ENCODE data around the gene CIPC.
A peak's percentile ranks its signal among the peaks of the same experiment; 100 is the strongest.

CIPC gene

DNA sequence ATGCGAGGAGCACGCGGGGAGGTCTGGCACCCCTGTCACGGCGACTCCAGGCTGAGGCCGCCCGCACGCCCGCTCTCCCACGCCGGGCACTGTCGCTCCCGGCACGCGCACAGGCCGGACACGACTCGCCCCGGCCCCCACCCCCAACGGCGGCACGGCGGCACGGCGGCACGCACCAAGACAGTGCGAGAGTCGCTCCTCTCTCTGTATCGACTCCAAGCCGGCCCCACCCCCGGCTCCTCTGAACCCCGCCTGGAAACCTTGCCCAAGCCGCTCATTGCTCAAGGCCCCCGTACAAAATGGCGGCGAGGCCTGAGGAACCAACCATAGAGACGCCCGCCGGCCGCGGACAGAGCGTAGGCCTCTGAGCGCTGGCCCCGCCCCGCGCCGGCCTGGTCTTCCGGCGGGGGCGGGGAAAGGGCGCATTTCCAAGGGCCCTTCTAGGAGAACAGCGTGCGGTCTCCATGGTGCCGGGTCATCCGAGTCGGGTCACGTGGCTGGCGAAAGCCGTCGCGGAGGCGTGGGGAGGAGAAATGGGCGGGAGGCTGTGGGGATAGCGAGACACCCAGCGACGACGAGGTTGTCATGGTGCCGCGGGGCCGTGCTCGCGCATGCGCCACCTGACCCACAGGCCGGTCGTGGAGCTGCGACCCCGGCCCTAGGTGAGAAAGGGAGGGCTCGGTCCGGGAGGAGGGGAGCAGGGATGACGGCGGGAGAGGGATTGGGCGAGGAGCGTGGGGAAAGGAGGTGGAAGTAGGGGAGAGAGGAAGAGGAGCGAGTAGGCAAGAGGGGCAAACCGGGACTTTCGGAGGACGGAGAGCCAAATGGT is at the start of gene CIPC:
Gene CIPC (plus strand): TSS at position 559 of the 829 bp plus-strand sequence. CDS start 7,451 bp downstream, outside the sequence.
- Histone ChIP-seq H3K9me3 (ENCODE audit: insufficient read depth, low read length) (no peaks in the 10 kb centered on the region), H3K4me1 (ENCODE audit: insufficient read depth, insufficient read length) (no peaks in the 10 kb centered on the region), H3K9ac (ENCODE audit: insufficient read length, low read depth) (peak within 1 kb of the TSS; percentile 97), H3K36me3 (ENCODE audit: insufficient read depth, insufficient read length, low read length) (no peaks in the 10 kb centered on the region), H3K4me3 (ENCODE audit: insufficient read length, low read depth) (peak within 1 kb of the TSS; percentile 96), H3K27me3 (ENCODE audit: insufficient read depth, insufficient read length) (no peaks in the 10 kb centered on the region)
- TF ChIP-seq SUZ12 (IDR thresholded peaks at IDR 0.05; ENCODE audit: extremely low read depth, insufficient read depth, insufficient read length) (no peak), YY1 (IDR thresholded peaks at IDR 0.05; ENCODE audit: insufficient read depth, insufficient read length) (peak; percentile 68)
- peak; percentile 95 for DNase-seq (ENCODE audit: low read depth, low spot score)

- TF ChIP-seq ZNF274 (IDR thresholded peaks at IDR 0.05; ENCODE audit: low read depth, low read length) (no peak), YY1 (IDR thresholded peaks at IDR 0.05; ENCODE audit: insufficient read depth, insufficient read length) (no peak), SUZ12 (IDR thresholded peaks at IDR 0.05; ENCODE audit: extremely low read depth, insufficient read depth, insufficient read length) (no peak)
- H3K4me3 ChIP-seq (ENCODE audit: insufficient read length, low read depth) = no peak overlapping the region
- H3K4me1 ChIP-seq (ENCODE audit: insufficient read depth, insufficient read length) = peaks cover 4% of the 10 kb centered on the region
- H3K9me3 ChIP-seq (ENCODE audit: insufficient read depth, low read length) = peaks cover 4% of the 10 kb centered on the region; the same call in 1 of the 2 replicates
- H3K9ac ChIP-seq (ENCODE audit: insufficient read length, low read depth) = peak overlapping the region; percentile 10
- no peaks in the 10 kb centered on the region for H3K27me3 ChIP-seq (ENCODE audit: insufficient read depth, insufficient read length)
- no peak for DNase-seq (ENCODE audit: low read depth, low spot score)
- no peaks in the 10 kb centered on the region for H3K36me3 ChIP-seq (ENCODE audit: insufficient read depth, insufficient read length, low read length)
Observed at GRCh38 chr14:77051116-77051515, 46.9 kb upstream of the CIPC start.

DNA sequence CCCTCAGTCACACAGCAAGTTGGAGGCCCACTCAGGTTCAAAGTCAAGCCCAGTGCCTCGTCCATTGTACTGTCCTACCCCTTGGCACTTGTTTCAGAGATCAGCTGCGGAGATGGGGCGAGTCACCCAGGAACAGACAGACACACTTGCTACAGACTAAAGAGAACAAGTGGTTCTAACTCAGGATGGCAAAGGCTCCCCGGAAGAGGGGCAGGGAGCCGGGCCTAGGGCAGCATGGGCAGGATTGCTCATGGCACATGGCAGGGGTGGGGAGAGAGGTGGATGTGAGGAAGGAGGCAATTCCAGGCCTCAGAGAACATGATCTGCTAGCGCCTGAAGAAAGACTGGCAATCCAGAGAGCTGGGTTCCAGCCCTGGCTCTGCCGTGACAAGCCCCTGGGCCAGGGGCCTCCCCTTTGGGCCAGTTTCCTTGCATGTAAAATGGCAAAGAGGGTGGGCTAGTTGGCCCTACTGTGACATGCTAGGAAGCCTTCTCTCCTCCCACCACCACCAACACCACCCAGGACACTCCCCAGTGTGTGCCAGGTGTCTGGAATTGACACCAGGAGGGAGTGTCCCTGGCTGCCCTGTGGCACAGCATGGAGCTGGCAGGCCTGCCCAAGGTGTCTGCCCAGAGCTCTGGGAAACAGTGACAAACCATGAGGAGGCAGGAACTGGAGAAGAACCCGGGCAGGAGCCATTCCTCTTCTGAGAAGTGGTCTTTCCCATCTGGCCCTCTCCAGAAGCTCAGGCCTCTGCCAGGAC is 45.6 kb upstream of the CIPC start:
- TF ChIP-seq SUZ12 (IDR thresholded peaks at IDR 0.05; ENCODE audit: extremely low read depth, insufficient read depth, insufficient read length) = no peak
- TF ChIP-seq ZNF274 (IDR thresholded peaks at IDR 0.05; ENCODE audit: low read depth, low read length) = no peak
- no peak for TF ChIP-seq YY1 (IDR thresholded peaks at IDR 0.05; ENCODE audit: insufficient read depth, insufficient read length)
- Histone ChIP-seq H3K27me3 (ENCODE audit: insufficient read depth, insufficient read length) (no peaks in the 10 kb centered on the region), H3K4me3 (ENCODE audit: insufficient read length, low read depth) (no peak overlapping the region), H3K9ac (ENCODE audit: insufficient read length, low read depth) (no peak overlapping the region), H3K9me3 (ENCODE audit: insufficient read depth, low read length) (peaks cover 6% of the 10 kb centered on the region; the same call in 1 of the 2 replicates), H3K36me3 (ENCODE audit: insufficient read depth, insufficient read length, low read length) (no peaks in the 10 kb centered on the region), H3K4me1 (ENCODE audit: insufficient read depth, insufficient read length) (peaks cover 4% of the 10 kb centered on the region)
- no peak for DNase-seq (ENCODE audit: low read depth, low spot score)

GRCh38 chr14:77053046-77053841 is 44.8 kb upstream of the CIPC start:
- H3K9ac ChIP-seq (ENCODE audit: insufficient read length, low read depth) = no peak overlapping the region
- H3K27me3 ChIP-seq (ENCODE audit: insufficient read depth, insufficient read length) = no peaks in the 10 kb centered on the region
- peaks cover 6% of the 10 kb centered on the region; the same call in 1 of the 2 replicates for H3K9me3 ChIP-seq (ENCODE audit: insufficient read depth, low read length)
- no peak for DNase-seq (ENCODE audit: low read depth, low spot score)
- no peaks in the 10 kb centered on the region for H3K36me3 ChIP-seq (ENCODE audit: insufficient read depth, insufficient read length, low read length)
- TF ChIP-seq SUZ12 (IDR thresholded peaks at IDR 0.05; ENCODE audit: extremely low read depth, insufficient read depth, insufficient read length) = no peak
- TF ChIP-seq YY1 (IDR thresholded peaks at IDR 0.05; ENCODE audit: insufficient read depth, insufficient read length) = no peak
- no peak for TF ChIP-seq ZNF274 (IDR thresholded peaks at IDR 0.05; ENCODE audit: low read depth, low read length)
- H3K4me3 ChIP-seq (ENCODE audit: insufficient read length, low read depth) = no peak overlapping the region
- H3K4me1 ChIP-seq (ENCODE audit: insufficient read depth, insufficient read length) = peaks cover 4% of the 10 kb centered on the region

DNA sequence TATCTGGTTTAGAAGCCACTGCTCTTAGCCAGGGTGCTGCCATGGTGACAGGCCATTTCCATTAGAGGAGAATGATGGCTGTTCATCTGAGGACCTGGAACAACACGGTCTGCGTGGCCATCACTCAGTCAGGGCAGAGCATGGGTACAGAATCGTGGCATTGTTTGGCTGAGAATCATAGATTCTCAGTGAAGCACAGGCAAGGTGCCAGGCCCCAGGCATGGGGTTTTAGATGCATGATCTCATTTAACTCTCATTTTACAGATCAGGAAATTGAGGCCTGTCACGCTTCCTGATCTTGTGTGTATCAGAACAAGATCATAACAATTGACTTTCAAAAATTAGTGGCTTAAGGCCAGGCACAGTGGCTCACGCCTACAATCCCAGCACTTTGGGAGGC is 42.8 kb upstream of the CIPC start:
- H3K9ac ChIP-seq (ENCODE audit: insufficient read length, low read depth) = no peak overlapping the region
- no peak for TF ChIP-seq YY1 (IDR thresholded peaks at IDR 0.05; ENCODE audit: insufficient read depth, insufficient read length)
- no peak for TF ChIP-seq SUZ12 (IDR thresholded peaks at IDR 0.05; ENCODE audit: extremely low read depth, insufficient read depth, insufficient read length)
- TF ChIP-seq ZNF274 (IDR thresholded peaks at IDR 0.05; ENCODE audit: low read depth, low read length) = no peak
- peaks cover 12% of the 10 kb centered on the region for H3K4me1 ChIP-seq (ENCODE audit: insufficient read depth, insufficient read length)
- no peak overlapping the region for H3K4me3 ChIP-seq (ENCODE audit: insufficient read length, low read depth)
- H3K27me3 ChIP-seq (ENCODE audit: insufficient read depth, insufficient read length) = no peaks in the 10 kb centered on the region
- peaks cover 6% of the 10 kb centered on the region; the same call in 1 of the 2 replicates for H3K9me3 ChIP-seq (ENCODE audit: insufficient read depth, low read length)
- H3K36me3 ChIP-seq (ENCODE audit: insufficient read depth, insufficient read length, low read length) = no peaks in the 10 kb centered on the region
- no peak for DNase-seq (ENCODE audit: low read depth, low spot score)

GRCh38 chr14:77055981-77056380 is 42.1 kb upstream of the CIPC start:
- H3K9me3 ChIP-seq (ENCODE audit: insufficient read depth, low read length) = peaks cover 6% of the 10 kb centered on the region; the same call in 1 of the 2 replicates
- no peak overlapping the region for H3K9ac ChIP-seq (ENCODE audit: insufficient read length, low read depth)
- H3K4me3 ChIP-seq (ENCODE audit: insufficient read length, low read depth) = no peak overlapping the region
- no peak for DNase-seq (ENCODE audit: low read depth, low spot score)
- no peaks in the 10 kb centered on the region for H3K27me3 ChIP-seq (ENCODE audit: insufficient read depth, insufficient read length)
- no peaks in the 10 kb centered on the region for H3K36me3 ChIP-seq (ENCODE audit: insufficient read depth, insufficient read length, low read length)
- TF ChIP-seq YY1 (IDR thresholded peaks at IDR 0.05; ENCODE audit: insufficient read depth, insufficient read length) (no peak), SUZ12 (IDR thresholded peaks at IDR 0.05; ENCODE audit: extremely low read depth, insufficient read depth, insufficient read length) (no peak), ZNF274 (IDR thresholded peaks at IDR 0.05; ENCODE audit: low read depth, low read length) (no peak)
- H3K4me1 ChIP-seq (ENCODE audit: insufficient read depth, insufficient read length) = peaks cover 12% of the 10 kb centered on the region

Measured in NT2/D1 (cell line).